GM19023 (cell line): ENCODE results near the gene NSL1.
"Not testable (repeated sequence)": the region's sequence is repeated elsewhere in the genome, so short reads cannot be mapped to it uniquely, and the experiment has no call there.

ENCODE experiments used
- ATAC-seq: cut with Tn5 transposase; IDR thresholded peaks from one replicate; pipeline ENCODE4 v1.9.1; 2021; ENCODE audit warnings: mild to moderate bottlenecking, moderate library complexity; ENCODE audit not compliant: unreplicated experiment

Gene NSL1

GRCh38 chr1:212752934-212753497 lies 38.6 kb downstream of the NSL1 start:
- no peak for ATAC-seq

DNA sequence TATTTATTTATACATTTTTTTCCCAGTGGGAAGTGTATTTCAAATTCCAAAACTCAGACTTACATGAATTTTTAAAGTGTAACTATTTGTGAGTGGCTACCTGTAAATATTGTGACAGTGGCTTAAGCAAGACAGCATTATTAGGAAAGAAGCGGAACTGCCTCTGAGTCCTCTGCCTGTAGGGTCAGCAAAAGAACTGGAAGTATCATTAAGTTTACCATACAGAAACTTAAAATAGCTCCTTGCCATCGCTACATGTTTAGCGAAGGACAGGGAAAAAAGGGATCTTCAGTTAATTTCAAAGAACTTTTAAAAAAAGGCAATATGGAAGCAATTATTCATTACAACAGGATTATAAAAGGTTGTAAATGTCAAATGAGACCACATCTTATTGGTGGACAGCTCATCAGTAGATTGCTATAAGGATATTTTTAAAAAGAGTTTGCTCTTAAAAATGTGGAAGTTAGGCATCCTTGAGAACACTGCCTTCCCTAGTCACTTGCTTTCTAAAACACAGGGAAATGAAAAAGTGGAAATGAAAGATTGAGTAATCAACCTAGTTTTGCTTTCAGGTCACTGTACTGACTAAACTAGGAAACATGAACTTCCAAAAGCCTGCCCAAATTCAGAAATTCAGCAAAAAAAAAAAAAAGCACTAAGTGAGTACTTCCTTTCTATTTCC lies 39.2 kb downstream of the NSL1 start:
- ATAC-seq: no peak

DNA sequence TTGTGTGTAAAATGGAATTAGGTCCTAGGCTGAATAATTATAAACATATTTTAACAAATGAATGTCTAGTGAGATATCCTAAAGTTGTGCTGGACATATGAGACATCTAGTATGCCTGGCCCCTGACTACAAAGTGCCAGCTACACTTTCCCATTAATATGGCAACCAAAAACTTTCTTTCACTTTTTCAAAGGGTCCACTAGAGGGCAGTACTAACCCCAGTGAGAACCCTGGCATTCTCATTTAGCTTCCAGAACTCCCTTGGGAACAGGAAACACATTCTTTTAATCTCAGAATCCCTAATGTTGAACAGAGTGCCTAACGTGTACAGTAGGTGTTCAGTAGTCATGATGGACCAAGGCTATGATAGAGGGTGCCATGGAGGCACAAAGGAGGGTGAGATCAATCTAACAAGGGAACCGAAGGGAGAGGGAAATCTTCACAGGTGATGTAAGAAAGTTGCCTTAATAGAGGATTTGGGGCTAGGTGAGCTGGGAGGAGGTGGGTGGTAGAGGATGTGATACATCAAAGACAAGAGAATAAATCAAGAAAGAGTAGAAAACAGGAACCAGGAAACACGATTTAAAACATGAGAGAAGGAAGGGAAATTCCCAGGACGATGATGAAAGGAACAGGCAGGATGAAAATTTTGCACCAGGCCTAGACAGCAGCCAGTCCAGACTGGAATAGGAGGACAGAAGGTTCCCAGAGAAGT lies 41.6 kb downstream of the NSL1 start:
- ATAC-seq: no peak

GRCh38 chr1:212746546-212746945 lies 45.0 kb downstream of the NSL1 start:
- ATAC-seq: no peak

DNA sequence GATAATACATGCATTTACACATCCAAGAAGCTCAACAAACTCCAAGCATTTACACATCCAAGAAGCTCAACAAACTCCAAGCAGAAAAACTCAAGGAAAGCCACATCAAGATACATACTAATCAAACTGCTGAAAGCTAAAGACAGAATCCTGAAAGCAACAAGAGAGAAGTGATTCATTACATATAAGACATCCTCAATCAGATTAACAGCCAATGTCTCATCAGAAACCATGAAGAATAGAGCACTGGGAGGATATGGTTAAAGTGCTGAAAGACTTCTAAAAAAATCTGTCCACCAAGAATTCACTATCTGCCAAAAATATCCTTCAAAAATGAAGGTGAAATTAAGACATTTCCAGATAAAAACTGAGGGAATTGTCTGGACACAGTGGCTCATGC lies 46.3 kb downstream of the NSL1 start:
- ATAC-seq: no peak

DNA sequence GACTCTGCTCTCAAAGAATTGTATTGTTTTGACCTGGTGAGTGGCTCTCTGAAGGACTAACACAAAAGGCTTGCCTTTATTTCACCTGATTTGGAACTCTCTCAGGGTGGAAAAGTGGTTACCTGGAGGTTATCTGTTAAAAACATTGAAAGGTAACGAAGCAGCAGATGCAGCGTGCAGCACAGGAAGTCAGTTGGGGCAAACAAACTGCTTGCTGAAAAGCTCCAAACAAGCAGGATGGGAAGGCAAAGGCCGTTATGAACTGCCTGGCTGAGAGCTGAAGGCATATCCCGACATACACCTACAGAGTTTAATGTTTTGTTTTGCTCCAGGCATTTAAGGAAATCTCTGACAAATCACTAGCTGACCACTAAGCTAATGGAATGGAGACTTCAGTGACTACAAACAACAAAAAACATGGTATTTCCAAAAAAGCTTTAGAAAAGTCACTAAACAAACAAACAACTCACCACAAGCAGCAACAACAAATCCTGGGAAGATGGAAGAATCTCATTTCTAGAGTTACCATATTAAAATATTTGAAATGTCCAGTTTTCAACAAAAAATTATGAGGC lies 47.6 kb downstream of the NSL1 start:
- ATAC-seq: no peak

DNA sequence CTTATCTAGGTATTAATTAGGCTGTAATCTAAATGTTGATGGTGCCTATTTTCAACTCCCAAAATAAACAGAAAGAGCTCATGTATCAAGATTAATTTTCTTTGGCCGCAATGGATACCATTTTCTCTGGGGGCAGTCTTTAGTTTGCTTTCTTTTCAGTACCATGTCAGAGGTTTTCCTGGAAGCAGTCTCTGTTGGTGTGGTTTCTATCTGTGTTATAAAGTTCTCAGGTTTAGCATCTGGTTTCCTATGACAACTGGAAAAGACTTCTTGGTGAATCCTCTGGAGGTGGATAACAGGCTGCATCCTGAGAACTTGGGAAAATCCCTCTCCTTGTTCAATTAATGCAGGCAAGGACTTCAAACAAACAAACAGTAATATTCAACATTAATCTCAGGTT lies 53.2 kb downstream of the NSL1 start:
- no peak for ATAC-seq

- no peak for ATAC-seq
Measured at GRCh38 chr1:212737559-212737958, 54.0 kb downstream of the NSL1 start.

DNA sequence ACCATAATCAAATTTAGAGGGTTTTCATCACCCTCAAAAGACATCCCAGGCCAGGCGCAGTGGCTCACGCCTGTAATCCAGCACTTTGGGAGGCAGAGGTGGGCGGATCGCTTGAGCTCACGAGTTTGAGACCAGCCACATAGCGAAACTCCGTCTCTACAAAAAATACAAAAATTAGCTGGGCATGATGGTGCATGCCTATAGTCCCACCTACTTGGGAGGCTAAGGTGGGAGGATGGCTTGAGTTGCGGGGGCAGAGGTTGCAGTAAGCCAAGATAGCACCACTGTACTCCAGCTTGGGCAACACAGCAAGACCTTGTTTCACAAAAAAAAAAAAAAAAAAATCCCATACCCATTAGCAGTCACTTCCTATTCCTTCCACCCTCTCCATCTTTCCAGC lies 58.5 kb downstream of the NSL1 start:
- no peak for ATAC-seq

DNA sequence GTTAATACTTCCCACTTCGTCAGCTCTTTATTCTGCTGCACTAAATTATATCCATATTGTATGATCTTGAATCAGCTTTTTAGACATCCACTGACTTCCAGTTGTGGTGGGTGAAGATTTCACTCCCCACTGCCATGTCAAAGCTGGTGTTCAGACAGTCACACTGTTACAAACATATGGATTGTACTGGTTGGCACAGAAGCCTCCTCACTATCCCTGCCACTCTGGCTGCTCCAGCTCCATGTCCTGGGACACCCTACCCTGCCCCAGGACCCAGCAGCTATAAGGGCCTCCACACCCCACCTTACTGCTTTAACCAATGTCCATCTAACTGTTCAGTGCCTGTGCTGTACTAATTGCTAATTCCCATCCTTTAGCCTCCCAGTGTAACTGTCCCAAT lies 59.9 kb downstream of the NSL1 start:
- no peak for ATAC-seq

DNA sequence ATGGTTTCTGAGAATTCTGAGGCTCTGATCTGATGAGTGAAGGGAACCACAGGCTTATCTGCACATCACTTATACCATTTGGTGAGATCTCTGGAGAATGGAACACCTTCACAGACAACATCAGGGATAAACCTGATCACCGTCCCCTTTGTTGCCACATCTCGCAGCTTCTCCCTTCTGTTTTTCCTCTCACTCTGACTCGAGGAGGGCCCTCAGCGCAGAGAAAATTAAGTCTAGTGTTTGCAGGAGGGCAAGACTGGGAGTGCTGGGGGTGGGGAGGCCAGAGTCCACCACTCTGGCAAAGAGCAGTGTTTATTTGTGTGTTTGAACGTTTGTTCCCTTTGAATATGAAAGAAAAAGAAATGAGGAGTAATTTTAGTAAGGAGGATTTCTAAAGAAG lies 63.0 kb downstream of the NSL1 start:
- ATAC-seq: no peak

DNA sequence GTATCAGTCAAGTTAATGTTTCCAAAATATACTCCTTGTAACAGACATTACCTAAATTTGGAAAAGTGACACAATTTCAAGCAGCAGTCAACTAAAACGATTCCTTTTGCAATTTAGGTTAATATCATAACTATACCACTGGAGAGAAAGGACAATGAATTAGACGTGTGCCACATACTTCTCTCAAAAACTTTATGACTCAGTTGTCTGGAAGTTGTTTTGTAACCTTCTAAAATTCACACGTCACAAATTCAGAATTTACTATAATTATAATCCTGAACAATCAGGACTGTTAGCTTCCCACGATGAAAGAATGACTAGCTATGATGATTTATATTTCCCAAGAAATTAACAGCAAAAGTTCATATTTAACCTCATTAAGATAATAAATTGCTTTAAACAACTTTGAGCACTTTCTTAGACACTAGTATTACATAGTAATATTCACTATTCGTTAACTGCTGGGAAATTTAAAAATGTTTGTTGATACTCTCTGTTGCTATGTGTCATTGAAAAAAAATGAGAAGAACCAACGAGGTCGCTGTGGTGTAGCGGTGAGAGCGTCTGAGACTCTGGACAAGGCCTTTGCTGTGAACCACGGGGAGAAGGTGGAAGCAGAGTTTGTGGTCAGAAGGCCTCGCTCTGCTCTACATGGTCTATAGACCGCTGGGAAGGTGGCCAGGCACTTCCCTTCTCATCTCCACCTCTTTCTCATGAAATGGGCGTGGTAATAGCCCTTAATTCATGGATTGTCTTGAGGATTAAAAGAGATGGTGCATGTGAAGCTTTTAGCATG lies 64.0 kb downstream of the NSL1 start:
- no peak for ATAC-seq

GRCh38 chr1:212724679-212725078 lies 66.9 kb downstream of the NSL1 start:
- ATAC-seq: not testable (repeated sequence)

- no peak for ATAC-seq
Measured at GRCh38 chr1:212722270-212722957, 69.2 kb downstream of the NSL1 start.

DNA sequence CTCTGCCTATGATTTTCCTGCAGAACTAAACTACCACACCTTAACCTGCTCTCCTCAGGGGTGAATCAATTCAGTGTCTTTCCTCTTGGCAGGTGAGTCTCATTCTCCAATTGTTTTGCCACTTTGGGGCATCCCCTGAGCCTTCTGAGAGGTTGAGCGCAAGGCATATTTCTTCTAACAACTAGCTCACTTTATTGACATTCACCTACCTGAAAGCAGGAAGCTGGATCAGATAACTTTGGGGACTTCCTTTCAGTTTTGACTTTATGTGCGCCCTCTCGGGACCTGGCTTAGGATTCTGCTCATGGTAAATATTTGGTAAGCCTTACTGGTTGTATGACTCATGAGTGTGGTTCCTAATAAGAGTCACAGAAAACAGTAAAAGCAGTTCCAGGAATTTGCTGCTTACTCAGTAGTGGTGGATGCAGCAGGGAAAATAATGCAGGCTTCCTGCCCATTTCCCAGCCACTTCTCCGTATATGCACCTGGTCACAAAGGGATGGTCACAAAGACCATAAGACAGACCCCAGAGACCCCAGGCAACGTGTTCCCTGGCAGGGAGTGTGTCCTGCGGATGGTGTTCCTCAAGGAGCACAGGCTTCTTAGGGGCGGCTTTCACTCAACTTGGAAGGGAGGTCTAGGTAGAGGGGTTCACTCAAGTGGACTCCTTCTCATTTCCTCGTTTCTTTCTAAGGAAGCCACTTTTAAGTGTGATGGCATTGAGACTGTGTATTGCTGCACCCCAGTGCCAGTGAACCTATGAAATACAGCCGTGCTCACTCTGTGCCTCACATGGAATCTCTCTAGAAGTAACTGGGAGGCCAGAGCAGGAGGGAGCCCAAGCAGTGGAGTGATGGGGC lies 70.0 kb downstream of the NSL1 start:
- no peak for ATAC-seq

DNA sequence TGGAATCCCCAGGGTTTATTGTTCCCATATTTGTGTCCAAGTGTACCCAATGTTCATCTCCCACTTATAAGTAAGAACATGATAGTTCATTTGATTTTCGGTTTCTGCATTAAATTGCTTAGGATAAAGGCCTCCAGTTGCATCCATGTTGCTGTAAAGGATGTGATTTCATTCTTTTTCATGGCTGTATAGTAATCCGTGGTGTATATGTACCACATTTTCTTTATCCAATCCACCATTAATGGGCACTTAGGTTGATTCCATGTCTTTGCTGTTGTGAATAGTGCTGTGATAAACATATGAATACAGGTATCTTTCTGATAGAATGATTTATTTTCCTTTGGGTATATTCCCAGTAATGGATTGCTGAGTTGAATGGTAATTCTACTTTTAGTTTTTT lies 71.9 kb downstream of the NSL1 start:
- no peak for ATAC-seq

DNA sequence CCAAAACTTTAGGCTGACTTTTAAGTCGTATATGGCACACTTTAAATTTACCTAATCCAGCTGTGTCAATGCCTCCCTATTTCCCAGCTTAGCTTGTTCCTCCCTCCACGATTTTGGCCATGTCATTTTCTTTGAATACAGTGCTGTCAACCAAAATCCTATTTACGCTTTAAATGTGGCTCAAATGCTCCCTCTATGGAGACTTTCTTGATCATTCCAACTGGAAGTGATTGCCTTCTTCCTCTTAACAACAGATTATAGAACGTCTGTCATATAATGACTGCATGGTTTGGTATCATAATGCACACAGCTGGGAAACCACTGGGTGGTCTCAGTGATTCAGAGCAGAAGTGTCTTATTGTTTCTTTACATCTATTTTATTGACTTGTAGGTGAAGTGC lies 73.1 kb downstream of the NSL1 start:
- no peak for ATAC-seq

DNA sequence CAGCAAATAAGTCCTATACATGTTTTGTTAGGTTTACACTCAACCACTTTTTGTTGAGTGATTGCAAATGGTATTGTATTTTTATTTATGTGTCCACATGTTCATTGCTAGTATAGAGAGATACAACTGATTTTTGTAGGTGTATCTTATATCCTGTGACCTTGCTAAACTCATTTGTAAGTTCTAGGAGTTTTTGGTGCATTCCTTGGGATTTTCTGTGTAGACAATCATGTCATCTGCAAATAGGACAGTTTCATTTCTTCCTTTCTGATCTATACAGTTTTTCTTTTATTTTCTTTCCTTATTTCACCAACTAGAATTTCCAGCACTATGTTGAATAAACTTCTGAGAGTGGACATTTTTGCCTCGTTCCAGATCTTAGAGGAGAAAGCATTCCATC lies 75.4 kb downstream of the NSL1 start:
- ATAC-seq: no peak

DNA sequence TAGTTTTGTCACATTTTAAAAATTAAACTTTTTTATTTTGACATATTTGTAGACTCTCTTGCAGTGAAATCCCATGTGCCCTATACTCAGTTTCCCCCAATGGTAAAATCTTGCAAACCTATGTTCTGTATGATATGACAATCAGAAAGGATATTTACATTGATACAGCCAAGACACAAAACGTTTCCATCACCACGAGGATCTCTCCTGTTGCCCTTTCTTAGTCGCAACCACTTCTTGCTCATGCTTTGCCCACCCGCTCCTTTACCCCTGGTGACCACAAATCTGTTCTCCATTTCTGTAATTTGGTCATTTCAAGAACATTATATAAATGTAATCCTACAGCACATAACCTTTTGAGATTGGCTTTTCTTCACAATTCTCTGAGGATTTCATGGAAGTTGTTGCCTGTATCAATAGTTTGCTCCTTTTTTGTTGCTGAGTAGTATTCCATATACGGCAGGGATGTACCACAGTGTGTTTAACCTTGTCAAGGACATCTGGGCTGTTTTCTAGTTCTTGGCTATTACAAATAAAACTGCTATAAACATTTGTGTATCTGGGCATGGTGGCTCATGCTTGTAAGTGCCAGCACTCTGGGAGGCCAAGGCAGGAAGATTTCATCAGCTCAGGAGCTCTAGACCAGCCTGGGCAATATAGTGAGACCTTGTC lies 78.0 kb downstream of the NSL1 start:
- ATAC-seq: no peak
